HG03442 (cell line): ENCODE results near the gene FTCDNL1.
A peak's percentile ranks its signal among the peaks of the same experiment; 100 is the strongest.

ENCODE experiments used
- ATAC-seq: cut with Tn5 transposase; IDR thresholded peaks from one replicate; pipeline ENCODE4 v1.9.1; 2021; ENCODE audit warnings: mild to moderate bottlenecking, moderate library complexity; ENCODE audit not compliant: unreplicated experiment

FTCDNL1 gene

DNA sequence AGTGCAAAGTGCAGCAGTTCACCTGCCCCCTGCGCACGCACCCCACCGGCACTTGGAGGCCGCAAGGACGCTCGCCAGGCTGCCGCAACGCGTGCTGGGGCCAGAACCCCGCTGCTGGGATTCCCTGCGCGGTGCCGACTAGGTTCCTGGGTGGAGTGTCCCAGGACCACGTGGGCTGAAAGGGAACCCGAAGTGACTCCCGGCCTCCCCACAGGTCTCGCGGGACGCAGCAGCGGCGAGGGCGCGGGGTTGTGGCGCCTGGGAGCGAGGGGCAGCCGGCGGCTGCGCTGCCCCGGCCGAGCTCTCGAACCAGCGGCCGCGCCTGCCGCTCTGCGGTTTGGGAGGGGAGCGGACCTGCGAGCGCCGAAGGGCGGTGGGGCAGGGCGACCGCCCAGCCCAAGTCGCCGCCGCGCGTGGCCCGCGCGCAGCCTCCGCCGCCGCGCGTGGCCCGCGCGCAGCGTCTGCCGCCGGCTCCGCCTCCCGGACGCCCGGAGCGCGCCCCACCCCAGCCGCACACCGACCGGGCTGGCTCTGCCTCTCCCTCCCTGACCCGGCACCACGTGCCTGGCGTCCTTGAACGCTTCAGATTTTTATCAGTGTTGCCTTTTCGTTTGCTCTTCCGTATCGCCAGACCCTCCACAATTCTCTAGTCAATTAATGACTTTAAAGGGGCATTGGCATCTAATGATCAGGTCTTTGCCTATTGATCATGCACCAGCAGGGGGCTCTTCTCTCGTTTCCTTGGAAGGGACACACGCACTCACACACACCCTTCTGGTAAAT lies at the start of gene FTCDNL1:
Gene FTCDNL1 (minus strand): TSS at position 475 of the 783 bp plus-strand sequence. CDS start 2,230 bp downstream, outside the sequence.
- peak; percentile 94 for ATAC-seq

DNA sequence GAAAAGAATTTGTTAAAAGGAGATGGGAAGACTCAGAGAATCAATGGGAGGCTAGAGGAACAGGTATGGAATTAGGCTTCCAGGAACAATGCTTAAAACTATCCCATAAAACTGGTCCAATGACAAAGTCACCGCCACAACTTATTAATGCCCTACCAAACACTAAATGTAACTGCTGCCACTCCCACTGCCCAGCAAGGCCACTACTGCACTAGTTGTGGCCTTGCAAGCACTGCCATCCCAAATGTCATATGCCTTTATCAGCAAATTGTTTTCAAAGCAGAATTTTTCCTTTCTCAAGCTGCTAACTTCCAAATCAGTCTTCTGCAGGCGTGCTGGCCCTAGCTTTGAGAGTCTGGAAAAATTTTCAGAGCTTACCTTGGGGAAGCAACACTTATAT lies 45.6 kb upstream of the FTCDNL1 start:
- ATAC-seq, result no peak

DNA sequence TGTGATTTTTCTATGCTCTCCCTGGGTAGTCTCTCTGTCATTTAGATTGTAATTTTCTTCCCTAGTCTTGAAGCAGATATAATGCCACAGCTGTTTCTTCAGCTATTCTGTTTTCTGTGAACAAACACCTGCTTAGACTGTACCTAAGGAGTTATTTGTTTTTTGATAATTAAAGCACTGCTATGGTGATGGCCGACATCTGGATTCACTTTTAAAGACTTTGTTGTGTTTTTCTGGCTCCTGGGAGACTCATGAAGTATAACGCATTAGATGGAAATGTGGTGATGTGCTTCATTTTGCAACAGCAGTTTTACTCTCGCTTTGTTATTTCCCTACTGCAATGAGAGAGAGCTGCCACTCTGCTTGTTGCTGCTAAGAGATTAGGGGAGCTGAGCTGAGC lies 44.4 kb upstream of the FTCDNL1 start:
- ATAC-seq, result no peak

DNA sequence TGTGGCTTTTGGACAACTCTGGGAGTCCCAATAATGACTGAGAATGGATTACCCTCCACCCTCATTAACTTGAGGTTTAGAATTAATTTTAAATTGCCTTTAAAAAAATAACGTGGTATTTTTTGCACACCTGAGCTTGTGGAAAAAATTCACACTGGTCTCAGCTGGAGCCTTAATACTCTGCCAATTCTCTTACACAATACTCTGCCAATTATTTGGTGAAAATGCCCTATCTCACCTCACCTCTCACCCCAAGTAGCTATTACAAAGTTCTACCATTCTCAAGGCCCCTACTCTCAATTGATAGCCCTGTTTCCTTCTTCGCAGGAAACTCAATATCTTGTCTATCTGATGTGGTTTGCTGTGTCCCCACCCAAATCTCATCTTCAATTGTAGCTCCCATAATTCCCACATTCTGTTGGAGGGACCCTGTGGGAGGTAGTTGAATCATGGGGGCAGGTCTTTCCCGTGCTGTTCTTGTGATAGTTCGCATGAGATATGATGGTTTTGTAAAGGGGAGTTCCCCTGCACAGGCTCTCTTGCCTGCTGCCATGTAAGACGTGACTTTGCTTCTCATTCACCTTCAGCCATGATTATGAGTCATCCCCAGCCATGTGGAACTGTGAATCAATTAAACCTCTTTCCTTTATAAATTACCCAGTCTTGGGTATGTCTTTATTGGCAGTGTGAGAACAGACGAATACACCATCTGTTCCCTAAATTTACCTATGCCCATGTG lies 32.7 kb upstream of the FTCDNL1 start:
- ATAC-seq, result no peak

DNA sequence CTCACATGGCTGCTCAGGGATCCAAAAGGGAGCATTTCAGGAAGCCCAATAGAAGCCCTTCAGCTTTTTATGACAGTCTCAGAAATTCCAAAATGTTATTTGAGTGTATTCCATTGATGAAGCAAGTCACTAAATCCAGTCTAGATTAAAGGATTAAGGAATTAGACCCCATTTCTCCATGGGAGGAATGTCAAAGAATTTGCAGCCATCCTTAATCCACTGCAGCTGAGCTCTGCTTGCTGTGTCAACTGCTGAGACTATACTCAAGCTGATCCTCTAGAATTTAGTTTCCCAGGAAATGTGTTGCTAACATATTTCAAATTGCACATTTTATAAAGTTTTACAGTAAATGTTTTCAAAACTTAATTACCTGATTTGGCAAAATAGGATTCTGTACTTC lies 31.7 kb upstream of the FTCDNL1 start:
- no peak for ATAC-seq

DNA sequence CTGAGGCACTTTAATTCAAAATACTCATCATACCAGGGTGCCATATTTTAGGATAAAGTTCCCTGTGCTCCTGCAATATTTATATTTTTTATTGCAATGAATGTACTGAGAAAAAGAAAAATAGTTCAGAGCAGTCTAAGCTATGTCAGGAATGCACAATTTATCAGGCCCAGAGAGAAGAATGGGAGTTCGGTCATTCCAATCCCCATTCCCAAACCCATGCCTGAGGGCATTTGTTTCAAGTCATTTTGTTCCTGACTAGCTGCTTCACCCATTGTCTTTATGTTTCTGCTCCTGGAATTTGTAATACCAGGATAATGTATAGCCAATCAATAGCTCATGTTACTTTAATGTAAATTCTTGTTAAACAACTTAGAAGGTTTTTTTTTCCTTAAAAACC lies 24.4 kb upstream of the FTCDNL1 start:
- no peak for ATAC-seq

DNA sequence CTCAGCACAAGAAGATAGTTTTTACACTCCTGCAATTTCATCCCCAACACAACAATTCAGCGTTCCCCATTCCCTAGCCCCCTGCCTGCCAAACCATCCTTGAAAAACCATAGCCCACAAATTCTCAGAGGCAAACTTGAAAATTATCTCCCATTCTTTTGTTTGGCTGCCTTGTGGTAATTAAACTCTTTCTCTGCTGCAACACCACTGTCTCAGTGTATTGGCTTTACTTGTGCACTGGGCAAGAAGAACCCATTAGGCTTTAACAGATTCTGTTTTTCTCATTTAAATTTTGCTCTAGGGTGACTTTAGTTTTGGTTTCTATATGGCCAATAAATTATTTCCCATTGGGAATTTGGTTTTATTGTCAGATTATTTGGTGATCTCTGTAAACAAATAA lies 23.2 kb upstream of the FTCDNL1 start:
- ATAC-seq, result no peak

DNA sequence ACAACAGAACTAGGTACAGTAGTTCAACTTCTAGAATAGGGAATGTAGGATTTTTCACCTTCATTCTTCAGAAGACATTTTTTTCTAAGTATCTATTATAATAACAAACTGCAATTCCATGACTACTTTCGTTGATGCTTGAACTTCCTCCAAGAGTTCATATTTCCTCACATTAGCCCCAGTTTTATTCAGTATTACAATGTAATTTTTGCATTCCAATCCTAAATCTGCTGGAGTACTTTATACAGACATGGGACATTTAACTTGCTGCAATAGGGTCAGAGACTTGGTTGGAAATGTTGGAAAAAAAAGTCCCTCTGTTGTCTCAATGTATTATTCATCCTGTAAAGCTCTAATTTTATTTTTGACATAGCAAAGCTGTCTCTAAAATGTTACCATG lies 19.6 kb upstream of the FTCDNL1 start:
- ATAC-seq, result no peak

DNA sequence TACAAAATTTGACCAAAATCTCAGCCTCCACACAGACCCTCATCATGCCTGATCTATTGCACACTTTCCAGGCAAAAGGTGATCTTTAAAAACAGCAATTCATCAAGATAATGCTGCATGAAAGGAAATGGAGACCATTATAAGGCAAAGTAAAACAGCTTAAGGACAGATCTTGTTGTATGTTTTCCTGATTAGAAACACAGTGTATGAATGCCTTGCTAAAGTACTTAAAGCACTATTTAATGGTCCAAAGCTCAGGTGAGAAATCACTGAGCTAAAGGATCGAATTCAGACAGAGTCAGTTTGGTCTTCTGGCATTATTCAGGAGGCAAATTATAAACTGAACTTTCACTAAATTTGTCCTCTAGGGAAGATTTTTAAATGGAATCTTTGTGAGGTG lies 18.7 kb upstream of the FTCDNL1 start:
- no peak for ATAC-seq

DNA sequence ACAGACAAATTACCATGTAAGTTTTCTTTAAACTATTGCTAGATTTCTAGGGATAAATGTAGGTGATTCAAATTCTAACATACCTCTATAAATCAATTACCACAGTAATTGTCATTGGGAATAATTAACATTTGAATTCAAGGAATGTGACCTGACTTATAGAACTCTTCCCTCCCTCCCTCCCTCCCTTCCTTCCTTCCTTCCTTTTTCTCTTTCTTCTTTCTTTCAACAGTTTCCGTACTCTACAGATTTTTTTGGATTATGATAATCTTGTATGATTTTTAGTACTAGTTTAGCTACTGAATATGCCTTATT lies 18.2 kb upstream of the FTCDNL1 start:
- no peak for ATAC-seq

DNA sequence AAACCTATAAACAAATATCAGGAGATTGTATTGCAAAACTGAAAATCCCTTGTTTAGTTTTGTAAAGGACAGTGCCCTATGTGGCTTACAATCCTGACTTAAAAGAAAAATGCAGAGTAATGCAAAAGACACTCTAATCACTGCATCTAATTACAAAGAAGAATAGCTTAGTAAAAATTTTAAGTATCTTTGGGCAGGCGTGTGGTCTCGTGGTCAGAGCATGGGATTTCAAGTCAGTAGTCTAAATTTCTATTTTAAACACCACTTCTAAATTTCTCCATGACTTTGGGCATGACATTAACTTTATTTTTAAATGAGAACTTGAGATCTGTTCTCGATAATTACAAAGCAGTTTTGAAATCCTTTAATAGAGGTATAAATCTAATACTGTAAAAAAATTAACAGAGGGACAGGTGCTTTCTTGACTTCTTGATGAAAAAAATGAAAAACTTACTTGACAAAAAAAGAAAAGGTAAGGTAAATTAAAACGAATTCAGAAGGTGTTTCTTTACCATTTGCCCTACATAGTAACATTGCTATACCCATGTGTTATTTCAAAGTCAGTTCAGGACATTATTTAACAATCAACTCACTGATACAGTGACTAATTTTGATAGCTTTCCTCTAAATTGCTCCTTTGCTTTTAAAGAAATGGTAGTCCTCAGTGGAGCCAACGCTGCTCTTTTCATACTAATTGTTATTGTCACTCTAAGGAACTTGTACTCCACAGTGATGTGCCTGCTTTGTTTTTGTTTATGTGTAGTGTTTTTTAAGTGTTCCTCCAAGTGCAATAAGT lies 17.6 kb upstream of the FTCDNL1 start:
- ATAC-seq, result no peak

DNA sequence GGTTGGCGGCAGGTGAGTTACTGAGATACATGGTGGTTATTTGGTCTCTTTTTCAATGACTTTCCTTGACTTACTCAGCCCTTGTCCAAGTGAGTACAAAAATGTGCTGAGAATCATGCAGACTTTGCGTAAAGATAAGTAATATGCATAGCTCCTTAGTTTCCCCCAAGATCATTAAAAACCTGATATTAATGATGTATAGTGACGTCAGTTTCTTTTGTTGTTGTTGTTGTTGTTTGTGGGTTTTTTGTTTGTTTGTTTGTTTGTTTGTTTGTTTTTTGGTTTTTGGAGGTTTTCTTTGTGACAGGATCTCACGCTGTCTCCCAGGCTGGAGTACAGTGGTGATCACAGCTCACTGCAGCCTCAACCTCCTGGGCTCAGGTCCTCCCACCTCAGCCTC lies 14.9 kb upstream of the FTCDNL1 start:
- ATAC-seq, result no peak

DNA sequence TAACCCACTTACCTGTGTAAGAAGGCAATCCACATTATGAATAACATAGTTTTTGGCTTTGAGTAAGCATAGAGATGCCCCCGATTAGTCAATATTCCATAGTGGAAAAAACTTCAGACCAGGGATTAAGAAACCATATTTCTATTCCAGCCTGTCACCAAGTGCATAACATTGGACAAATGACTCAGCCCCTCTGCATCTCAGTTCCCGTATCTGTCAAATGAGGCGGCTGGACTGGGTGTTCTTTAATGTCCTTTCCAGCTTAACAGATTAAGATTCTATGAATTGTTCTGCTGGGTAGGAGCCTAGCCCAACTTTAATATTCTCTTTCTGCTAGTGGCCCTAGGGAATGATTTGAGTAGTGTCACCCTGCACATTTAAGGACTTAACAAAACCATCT lies 11.8 kb upstream of the FTCDNL1 start:
- ATAC-seq, result no peak

DNA sequence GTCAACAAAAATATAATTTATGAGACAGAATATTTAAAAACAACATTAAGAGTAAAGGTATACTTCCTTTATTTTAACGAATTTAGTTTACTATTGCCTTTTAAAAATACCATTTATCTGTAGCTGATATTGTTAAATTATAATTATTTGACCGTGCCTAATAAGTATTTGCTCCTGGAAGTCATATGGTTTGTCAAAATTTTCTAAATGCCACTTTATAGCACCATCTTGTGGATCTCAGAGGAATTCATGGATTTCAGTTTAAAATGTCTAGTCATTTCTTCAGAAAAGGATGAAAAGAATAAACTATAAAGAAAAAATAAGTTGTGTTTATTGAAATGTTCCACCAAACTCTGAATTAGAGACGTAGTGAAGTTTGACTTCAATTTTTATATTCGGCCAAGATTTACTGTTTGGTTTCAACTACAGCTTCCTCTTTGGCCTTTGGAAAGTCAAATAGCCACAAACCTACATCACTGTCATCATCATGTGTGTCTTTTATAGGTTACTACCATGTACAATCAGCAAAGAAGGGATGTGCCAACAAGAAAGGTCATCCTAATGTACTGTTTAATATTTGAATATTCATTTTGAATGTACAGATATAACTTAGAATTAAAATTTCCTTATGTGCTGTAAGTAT lies 10.3 kb upstream of the FTCDNL1 start:
- ATAC-seq, result no peak

DNA sequence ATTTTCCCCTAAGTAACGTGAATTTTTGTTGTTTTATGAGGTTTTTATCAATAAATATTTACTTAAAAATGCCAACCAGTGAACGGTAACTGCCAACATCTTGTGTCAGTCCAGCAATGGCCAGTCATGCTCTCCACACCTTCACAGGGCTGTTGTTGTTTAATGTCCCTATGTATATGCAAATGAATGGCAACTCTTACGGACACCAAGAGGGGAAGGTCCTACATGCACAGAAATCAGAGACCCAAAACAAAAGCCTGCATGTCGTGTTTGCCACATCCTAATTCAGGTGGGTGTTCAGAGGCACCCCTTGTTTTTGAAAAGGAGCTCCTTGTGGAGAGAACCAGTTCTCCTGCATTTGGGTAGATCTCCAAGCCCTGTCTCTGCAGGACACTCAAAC lies 4.8 kb upstream of the FTCDNL1 start:
- no peak for ATAC-seq

DNA sequence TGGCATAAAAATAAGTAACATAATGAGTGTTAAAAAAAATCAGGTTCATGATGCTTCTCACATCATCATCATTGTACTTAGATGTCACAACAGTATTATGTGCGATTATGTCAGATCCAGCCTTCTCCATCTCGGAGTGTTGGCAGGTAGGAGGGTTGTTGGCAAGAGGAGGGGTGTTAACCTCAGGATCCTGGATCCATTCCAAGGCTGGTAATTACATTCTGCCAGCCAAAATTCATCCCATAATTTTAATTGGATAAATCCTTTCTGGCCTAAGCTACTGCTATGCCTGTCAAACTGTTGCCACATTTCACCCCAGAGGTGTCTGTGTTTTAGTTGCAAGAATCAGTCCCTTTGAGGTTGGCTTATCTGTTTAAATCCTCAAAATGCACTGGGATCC lies 891 bp upstream of the FTCDNL1 start:
- no peak for ATAC-seq

DNA sequence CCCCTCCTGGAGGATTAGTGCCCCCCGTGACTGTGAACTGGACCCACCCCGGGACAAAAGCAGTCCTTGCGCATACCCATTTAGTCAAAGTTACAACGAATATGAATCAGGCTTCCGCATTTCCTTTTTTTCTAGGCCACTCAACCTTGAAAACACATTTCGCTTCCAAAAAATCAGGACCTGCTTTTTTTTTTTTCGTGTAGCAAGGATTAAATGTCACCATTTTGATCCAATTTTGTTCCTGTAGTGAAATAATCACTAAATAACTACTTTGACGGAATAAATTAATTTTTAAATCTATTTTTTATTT lies 464 bp upstream of the FTCDNL1 start:
- ATAC-seq, result no peak

DNA sequence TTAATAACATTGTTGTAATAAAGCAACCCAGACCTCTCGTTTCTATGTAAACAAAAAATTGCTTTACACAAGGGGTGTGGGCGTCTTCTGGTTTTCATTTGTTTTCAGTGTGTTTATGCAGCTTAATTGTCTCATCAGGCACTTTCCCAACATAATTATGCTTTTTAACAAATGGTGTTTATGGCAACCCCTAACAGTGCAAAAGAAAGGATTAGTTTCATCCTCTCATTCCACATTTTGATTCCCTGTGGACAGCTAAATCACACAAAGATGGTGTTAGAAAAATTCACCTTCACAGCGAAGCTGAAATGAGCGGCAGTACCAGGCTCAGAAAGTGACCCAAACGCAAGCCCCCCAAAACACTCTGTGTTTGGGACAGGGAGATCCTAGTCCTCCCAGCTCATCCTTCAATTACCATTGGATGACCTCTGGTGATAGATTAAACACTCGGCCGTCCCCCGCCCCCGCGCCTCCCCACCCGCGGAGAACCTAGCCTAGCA lies 724 bp downstream of the FTCDNL1 start:
- no peak for ATAC-seq

DNA sequence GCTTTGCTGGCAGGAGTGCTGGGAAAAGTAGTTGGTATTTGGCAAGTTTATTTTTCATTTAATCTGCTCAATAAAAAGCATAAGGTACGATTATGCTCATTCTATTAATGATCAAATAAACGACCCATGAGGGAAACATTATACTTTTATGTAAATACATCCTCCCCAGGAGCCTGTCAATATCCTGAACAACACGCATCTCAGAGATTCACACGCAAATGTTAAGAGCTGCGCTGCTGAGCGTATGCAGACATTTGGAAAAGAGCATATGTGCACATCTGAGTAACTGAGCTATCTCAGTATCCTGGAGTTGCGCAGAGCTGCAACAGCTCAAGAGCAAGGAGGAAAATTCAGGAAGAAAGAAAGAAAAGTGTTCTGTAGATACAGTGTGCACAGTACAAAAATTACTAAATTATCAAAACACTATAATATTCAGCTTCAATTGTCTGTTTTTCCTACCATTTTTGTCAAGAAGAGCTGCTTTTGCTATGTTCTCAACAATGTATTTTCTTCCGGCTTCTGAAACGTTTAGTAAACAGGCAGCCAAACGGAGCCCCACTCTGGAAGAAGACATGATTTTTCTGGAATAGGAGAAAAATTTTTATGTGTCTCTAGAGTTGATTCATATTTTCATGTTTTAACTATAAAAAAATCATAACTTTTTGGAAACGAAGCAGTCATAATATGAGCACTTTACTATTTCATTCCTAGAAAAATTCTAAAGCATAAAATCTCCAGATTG lies 2.4 kb downstream of the FTCDNL1 start:
- ATAC-seq, result no peak

DNA sequence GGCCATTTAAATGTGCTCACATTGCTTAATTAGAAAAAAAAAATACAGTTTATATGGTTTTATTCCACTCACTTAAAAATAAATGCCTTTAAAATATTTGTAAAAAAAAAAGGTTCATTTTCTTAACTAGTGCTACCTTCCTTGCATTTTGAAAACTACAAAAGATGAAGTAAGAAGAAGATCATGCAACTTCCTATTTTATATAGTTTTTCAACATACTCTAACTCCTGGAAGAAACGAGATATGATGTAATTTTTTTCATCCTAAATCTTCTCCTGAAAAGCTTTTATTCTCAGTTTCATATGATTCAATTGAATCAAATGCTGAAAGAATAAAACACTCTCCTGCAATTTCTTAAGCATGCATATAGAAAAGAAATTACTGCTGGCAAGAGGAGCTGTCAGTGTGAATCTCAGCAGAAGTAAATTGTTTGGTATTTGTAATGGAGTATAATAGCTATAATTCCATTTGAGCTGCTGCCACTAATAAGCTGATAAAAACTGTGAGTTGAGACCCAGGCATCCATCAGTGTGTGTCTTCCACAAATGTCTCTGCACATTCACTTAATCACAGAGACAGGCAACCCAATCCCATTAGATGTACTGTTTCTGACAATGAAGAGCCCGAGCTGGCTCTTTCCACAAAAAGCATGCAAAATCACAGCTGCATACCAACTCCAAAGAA lies 3.7 kb downstream of the FTCDNL1 start:
- ATAC-seq, result no peak
